Mucosa of rectum (tissue), 2 donors: ENCODE results near the gene SPOP.

Experiments
- H3K27ac ChIP-seq, 2 donors: one replicate each; pipeline ENCODE4 v1.7.0; 2013; ENCODE audit warnings: inconsistent platforms in 2 of 2, low read depth in 2 of 2, low read length in 2 of 2
- H3K27me3 ChIP-seq, 2 donors: one replicate each; pipeline ENCODE4 v1.7.0; 2013; ENCODE audit warnings: low read length in 2 of 2; ENCODE audit not compliant: control insufficient read depth in 2 of 2, insufficient read depth in 2 of 2
- H3K36me3 ChIP-seq, 2 donors: one replicate each; pipeline ENCODE4 v1.7.0; 2013; ENCODE audit warnings: low read length in 2 of 2; ENCODE audit not compliant: control insufficient read depth in 2 of 2, insufficient read depth in 2 of 2
- H3K4me1 ChIP-seq, 2 donors: one replicate each; pipeline ENCODE4 v1.7.0; 2013; ENCODE audit warnings: low read length in 2 of 2, mild to moderate bottlenecking in 1 of 2; ENCODE audit not compliant: control insufficient read depth in 2 of 2, insufficient read depth in 2 of 2
- H3K4me3 ChIP-seq, 2 donors: one replicate each; pipeline ENCODE4 v1.7.0; 2013; ENCODE audit warnings: low read length in 2 of 2
- H3K9ac ChIP-seq, 2 donors: one replicate each; pipeline ENCODE4 v1.7.0; 2013; ENCODE audit warnings: low read length in 2 of 2, low read depth in 1 of 2, mild to moderate bottlenecking in 1 of 2
- H3K9me3 ChIP-seq, 2 donors: one replicate each; pipeline ENCODE4 v1.7.0; 2013; ENCODE audit warnings: low read length in 2 of 2; ENCODE audit not compliant: control insufficient read depth in 2 of 2
- donor health status: healthy.
- donor health status: Normal muscosa, but diverticular disease.

The SPOP gene

GRCh38 chr17:49582055-49582722 is 95.7 kb downstream of the SPOP start:
- peaks cover 0 to 3% of the 10 kb centered on the region in 2 donors for H3K4me1 ChIP-seq
- no peak overlapping the region for H3K9ac ChIP-seq
- no peaks in the 10 kb centered on the region for H3K9me3 ChIP-seq
- H3K27ac ChIP-seq = no peak overlapping the region
- H3K27me3 ChIP-seq = peaks cover 10 to 13% of the 10 kb centered on the region in 2 donors
- no peaks in the 10 kb centered on the region for H3K36me3 ChIP-seq
- H3K4me3 ChIP-seq = no peak overlapping the region

GRCh38 chr17:49581648-49581998 is 96.3 kb downstream of the SPOP start:
- peaks cover 0 to 5% of the 10 kb centered on the region in 2 donors for H3K4me1 ChIP-seq
- H3K36me3 ChIP-seq = no peaks in the 10 kb centered on the region
- no peaks in the 10 kb centered on the region for H3K9me3 ChIP-seq
- H3K9ac ChIP-seq = no peak overlapping the region
- H3K27me3 ChIP-seq = peaks cover 13 to 16% of the 10 kb centered on the region in 2 donors
- H3K4me3 ChIP-seq = no peak overlapping the region
- no peak overlapping the region for H3K27ac ChIP-seq

DNA sequence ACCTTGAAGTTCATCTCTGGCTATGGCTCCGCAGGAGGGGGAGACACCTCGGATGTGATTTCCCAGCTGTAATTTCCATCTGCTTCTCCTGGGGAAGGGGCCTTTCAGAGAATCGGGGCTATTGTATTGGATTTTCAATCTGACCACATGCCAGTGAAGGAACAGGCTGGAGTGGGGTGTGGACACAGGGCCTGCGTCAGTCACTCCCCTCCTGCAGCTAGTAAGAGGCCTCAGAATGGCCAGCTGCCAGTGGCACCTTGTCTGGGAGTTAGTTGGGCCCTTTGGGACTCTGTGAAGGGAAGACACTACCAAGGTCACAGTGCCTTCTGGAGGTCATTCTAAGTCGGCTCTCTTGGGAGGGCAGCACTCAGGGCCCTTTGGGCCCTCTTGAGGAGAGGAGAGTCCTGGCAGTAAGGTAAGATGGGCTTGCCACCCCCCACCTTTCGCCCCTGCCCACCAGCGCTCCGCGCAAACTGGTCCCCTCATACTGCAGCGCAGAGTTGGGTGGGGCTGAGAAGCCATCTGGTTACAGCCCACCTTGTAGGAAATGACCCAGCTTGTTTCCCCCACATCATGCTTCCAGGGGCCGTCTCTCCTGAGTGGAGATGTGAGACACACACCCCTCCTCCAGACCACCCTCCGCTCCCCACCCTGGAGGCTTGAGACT is 96.8 kb downstream of the SPOP start:
- Histone ChIP-seq H3K9me3 (no peaks in the 10 kb centered on the region), H3K27ac (no peak overlapping the region), H3K4me1 (peaks cover under 1 to 5% of the 10 kb centered on the region in 2 donors), H3K27me3 (peaks cover 13 to 17% of the 10 kb centered on the region in 2 donors), H3K4me3 (no peak overlapping the region), H3K9ac (no peak overlapping the region), H3K36me3 (no peaks in the 10 kb centered on the region)

GRCh38 chr17:49580055-49580721 is 97.7 kb downstream of the SPOP start:
- H3K4me3 ChIP-seq = no peak overlapping the region
- peaks cover 3 to 5% of the 10 kb centered on the region in 2 donors for H3K4me1 ChIP-seq
- no peaks in the 10 kb centered on the region for H3K36me3 ChIP-seq
- H3K9ac ChIP-seq = no peak overlapping the region
- H3K27me3 ChIP-seq = peaks cover 13 to 22% of the 10 kb centered on the region in 2 donors
- H3K27ac ChIP-seq = no peak overlapping the region
- no peaks in the 10 kb centered on the region for H3K9me3 ChIP-seq

DNA sequence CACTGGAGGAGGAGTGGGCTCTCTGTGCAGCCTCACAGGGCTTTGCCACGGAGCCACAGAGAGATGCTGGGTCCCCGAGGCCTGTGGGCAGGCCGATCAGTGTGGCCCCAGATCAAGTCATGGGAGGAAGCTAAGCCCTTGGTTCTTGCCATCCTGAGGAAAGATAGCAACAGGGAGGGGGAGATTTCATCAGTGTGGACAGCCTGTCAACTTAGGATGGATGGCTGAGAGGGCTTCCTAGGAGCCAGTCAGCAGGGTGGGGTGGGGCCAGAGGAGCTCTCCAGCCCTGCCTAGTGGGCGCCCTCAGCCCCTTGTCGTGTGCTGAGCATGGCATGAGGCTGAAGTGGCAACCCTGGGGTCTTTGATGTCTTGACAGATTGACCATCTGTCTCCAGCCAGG is 98.4 kb downstream of the SPOP start:
- Histone ChIP-seq H3K4me3 (no peak overlapping the region), H3K9me3 (no peaks in the 10 kb centered on the region), H3K4me1 (peaks cover 3 to 5% of the 10 kb centered on the region in 2 donors), H3K36me3 (no peaks in the 10 kb centered on the region), H3K27ac (no peak overlapping the region), H3K9ac (no peak overlapping the region), H3K27me3 (peaks cover 20 to 26% of the 10 kb centered on the region in 2 donors)

DNA sequence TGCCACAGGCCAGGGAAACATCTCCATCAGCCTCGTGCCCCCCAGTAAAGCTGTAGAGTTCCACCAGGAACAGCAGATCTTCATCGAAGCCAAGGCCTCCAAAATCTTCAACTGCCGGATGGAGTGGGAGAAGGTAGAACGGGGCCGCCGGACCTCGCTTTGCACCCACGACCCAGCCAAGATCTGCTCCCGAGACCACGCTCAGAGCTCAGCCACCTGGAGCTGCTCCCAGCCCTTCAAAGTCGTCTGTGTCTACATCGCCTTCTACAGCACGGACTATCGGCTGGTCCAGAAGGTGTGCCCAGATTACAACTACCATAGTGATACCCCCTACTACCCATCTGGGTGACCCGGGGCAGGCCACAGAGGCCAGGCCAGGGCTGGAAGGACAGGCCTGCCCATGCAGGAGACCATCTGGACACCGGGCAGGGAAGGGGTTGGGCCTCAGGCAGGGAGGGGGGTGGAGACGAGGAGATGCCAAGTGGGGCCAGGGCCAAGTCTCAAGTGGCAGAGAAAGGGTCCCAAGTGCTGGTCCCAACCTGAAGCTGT is 98.9 kb downstream of the SPOP start:
- Histone ChIP-seq H3K27ac (no peak overlapping the region), H3K27me3 (peaks cover 23 to 26% of the 10 kb centered on the region in 2 donors), H3K9me3 (no peaks in the 10 kb centered on the region), H3K4me3 (no peak overlapping the region), H3K4me1 (peaks cover 3 to 5% of the 10 kb centered on the region in 2 donors), H3K9ac (no peak overlapping the region), H3K36me3 (no peaks in the 10 kb centered on the region)

GRCh38 chr17:49578414-49578813 is 99.5 kb downstream of the SPOP start:
- Histone ChIP-seq H3K4me3 (no peak overlapping the region), H3K9me3 (no peaks in the 10 kb centered on the region), H3K9ac (no peak overlapping the region), H3K27ac (no peak overlapping the region), H3K4me1 (peaks cover 3 to 5% of the 10 kb centered on the region in 2 donors), H3K36me3 (no peaks in the 10 kb centered on the region), H3K27me3 (peaks cover 27 to 31% of the 10 kb centered on the region in 2 donors)

- Histone ChIP-seq H3K9ac (no peak overlapping the region), H3K9me3 (no peaks in the 10 kb centered on the region), H3K4me3 (no peak overlapping the region), H3K27me3 (peaks cover 31% of the 10 kb centered on the region in 2 donors), H3K27ac (no peak overlapping the region), H3K36me3 (no peaks in the 10 kb centered on the region), H3K4me1 (peaks cover 3 to 5% of the 10 kb centered on the region in 2 donors)
Observed at GRCh38 chr17:49577963-49578362, 99.9 kb downstream of the SPOP start.

GRCh38 chr17:49577650-49577934 is 100.3 kb downstream of the SPOP start:
- Histone ChIP-seq H3K9ac (no peak overlapping the region), H3K4me3 (peak overlapping the region in 1 of 2 donors; percentile 3), H3K27ac (no peak overlapping the region), H3K36me3 (no peaks in the 10 kb centered on the region), H3K27me3 (peaks cover 31% of the 10 kb centered on the region in 2 donors), H3K4me1 (peaks cover 3 to 5% of the 10 kb centered on the region in 2 donors), H3K9me3 (no peaks in the 10 kb centered on the region)
